Mammary epithelial cell (primary cell): ENCODE results near the gene CFAP57.

Experiments used
- EZH2 ChIP-seq: IDR thresholded peaks from 2 replicates; pipeline ENCODE4 v1.6.1; 2012; ENCODE audit warnings: low read length, inconsistent platforms, borderline replicate concordance
- TF ChIP-seq, protein P1 (sequence below), 2 donors: IDR thresholded peaks in 1 of 2; conservative IDR thresholded peaks in 1 of 2; 2 replicates each; pipeline ENCODE4 v1.5.1; 2011 to 2012; ENCODE audit warnings: inconsistent platforms in 2 of 2, low read length in 2 of 2, mild to moderate bottlenecking in 2 of 2, control low read depth in 1 of 2, low read depth in 1 of 2; ENCODE audit not compliant: insufficient read depth in 1 of 2; ENCODE audit errors: extremely low read depth in 1 of 2

DNA sequence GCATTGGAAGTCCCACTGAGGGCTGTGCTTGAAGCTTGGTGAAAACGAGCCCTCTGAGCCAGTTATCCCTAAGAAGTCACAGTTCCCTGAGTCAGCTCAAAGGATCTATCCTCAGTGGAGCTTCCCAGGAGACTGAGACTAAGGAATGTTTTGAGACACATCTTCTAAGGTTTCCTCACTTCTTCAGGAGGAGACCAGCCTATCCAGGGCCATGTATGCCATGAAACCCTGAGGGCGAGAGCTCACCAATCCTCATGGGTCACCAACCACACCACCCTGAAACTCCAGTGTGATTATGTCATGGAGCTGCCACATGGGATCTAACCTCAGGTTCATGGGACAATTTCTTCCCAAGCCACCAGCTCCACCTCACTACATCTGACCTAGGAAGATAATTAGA is 121.0 kb downstream of the CFAP57 start:
- TF ChIP-seq, protein P1, sequence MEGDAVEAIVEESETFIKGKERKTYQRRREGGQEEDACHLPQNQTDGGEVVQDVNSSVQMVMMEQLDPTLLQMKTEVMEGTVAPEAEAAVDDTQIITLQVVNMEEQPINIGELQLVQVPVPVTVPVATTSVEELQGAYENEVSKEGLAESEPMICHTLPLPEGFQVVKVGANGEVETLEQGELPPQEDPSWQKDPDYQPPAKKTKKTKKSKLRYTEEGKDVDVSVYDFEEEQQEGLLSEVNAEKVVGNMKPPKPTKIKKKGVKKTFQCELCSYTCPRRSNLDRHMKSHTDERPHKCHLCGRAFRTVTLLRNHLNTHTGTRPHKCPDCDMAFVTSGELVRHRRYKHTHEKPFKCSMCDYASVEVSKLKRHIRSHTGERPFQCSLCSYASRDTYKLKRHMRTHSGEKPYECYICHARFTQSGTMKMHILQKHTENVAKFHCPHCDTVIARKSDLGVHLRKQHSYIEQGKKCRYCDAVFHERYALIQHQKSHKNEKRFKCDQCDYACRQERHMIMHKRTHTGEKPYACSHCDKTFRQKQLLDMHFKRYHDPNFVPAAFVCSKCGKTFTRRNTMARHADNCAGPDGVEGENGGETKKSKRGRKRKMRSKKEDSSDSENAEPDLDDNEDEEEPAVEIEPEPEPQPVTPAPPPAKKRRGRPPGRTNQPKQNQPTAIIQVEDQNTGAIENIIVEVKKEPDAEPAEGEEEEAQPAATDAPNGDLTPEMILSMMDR (conservative IDR thresholded peaks at IDR 0.05 in 1 of 2, IDR thresholded peaks at IDR 0.05 in 1 of 2; ENCODE audit: extremely low read depth in 1 of 2, insufficient read depth in 1 of 2, low read depth in 1 of 2, low read length in 2 of 2) = no peak
- TF ChIP-seq EZH2 = no peak
